Smooth muscle cell (in vitro differentiated cells): ENCODE results near the gene ELOVL6. TPM values are rescaled to one million over a fixed set of nuclear protein-coding genes. Genes with fewer than 3 reads are reported as not detected.

Experiments used
- DNase-seq: peaks from one replicate; lab custom pipeline; 2025; ENCODE audit not compliant: unreplicated experiment; lab: John Stamatoyannopoulos, UW
- H2AFZ ChIP-seq: fragments of 200-600 bp; sonication (generic); 2 replicates; pipeline ENCODE4 v1.6.0; 2016; ENCODE audit warnings: antibody characterized with exemption, low read depth, mild to moderate bottlenecking
- H3F3A ChIP-seq: fragments of 200-600 bp; sonication (generic); 2 replicates; pipeline ENCODE4 v1.6.0; 2017; ENCODE audit warnings: antibody characterized with exemption, low read depth
- H3K27ac ChIP-seq: fragments of 200-600 bp; sonication (generic); 2 replicates; pipeline ENCODE4 v1.5.1; 2016; ENCODE audit warnings: low read depth, mild to moderate bottlenecking
- H3K27me3 ChIP-seq: fragments of 200-600 bp; sonication (generic); 2 replicates; pipeline ENCODE4 v1.6.1; 2016; ENCODE audit warnings: low read depth, mild to moderate bottlenecking
- H3K36me3 ChIP-seq: fragments of 200-600 bp; sonication (generic); 2 replicates; pipeline ENCODE4 v1.5.1; 2016; ENCODE audit warnings: low read depth
- H3K4me1 ChIP-seq: fragments of 200-600 bp; sonication (generic); 2 replicates; pipeline ENCODE4 v1.5.1; 2016; ENCODE audit warnings: low read depth
- H3K4me2 ChIP-seq: fragments of 200-600 bp; sonication (generic); 2 replicates; pipeline ENCODE4 v1.6.0; 2016; ENCODE audit warnings: mild to moderate bottlenecking
- H3K4me3 ChIP-seq: fragments of 200-600 bp; sonication (generic); 2 replicates; pipeline ENCODE4 v1.5.1; 2016; ENCODE audit warnings: mild to moderate bottlenecking
- H3K79me2 ChIP-seq: fragments of 200-600 bp; sonication (generic); 2 replicates; pipeline ENCODE4 v1.6.0; 2016; ENCODE audit warnings: low read depth, mild to moderate bottlenecking
- H3K9ac ChIP-seq: fragments of 200-600 bp; sonication (generic); 2 replicates; pipeline ENCODE4 v1.6.0; 2016; ENCODE audit warnings: low read depth
- H3K9me3 ChIP-seq: fragments of 200-600 bp; sonication (generic); replicated peaks from 2 replicates; pipeline ENCODE4 v1.5.1; 2016; ENCODE audit warnings: low read depth
- H4K20me1 ChIP-seq: fragments of 200-600 bp; sonication (generic); 2 replicates; pipeline ENCODE4 v1.6.0; 2016; ENCODE audit warnings: low read depth
- WGBS: methylation state at CpG from one replicate; pipeline ENCODE4 v1.1.7; 2016; ENCODE audit warnings: low lambda C conversion rate; 5-methylcytosine and 5-hydroxymethylcytosine counted together
- polyA plus RNA-seq: library from polyadenylated mRNA; unstranded; fragments of >200 nt; fragmentation: Nextera tagmentation; extraction: Ambion mirVana; gene quantifications from 2 replicates; pipeline ENCODE4 v1.2.1, GENCODE V29; 2016
- total RNA-seq: library from RNA; depleted of rRNA; stranded (reverse); fragments of >200 nt; gene quantifications from 2 replicates; pipeline ENCODE4 v1.2.3, GENCODE V29; 2014
- TF ChIP-seq, protein P1 (sequence below): fragments of 200-600 bp; sonication (generic); IDR thresholded peaks from 2 replicates; pipeline ENCODE4 v1.5.1; 2017; ENCODE audit warnings: borderline replicate concordance, mild to moderate bottlenecking, antibody characterized with exemption; ENCODE audit not compliant: insufficient read depth, poor library complexity, severe bottlenecking

ELOVL6 gene
- total and polyA plus RNA-seq, 2 experiments from 2014 or later = 7.8 to 11.6 TPM

DNA sequence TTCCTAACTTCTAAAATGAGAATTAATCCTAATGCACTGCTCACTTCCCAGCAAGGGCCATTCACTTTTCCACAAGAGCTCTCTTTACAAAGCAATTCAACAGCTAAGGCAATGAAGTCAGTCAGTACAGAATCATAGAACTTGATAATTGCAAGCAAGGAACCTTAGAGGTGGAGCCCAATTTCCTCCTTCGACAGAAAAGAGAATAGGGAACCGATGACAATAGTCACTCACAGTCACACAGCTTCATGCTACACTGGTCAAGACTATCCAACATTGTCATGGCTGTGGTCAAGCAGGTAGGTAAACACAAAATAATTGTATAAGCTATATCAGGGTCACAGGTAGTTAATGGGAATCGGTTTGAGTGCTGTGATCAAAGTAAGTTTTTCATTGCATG is 90.0 kb downstream of the ELOVL6 start:
- Histone ChIP-seq H3K4me2 (peak overlapping the region; percentile 60), H3K9ac (no peak overlapping the region), H3K9me3 (no peaks in the 10 kb centered on the region), H2AFZ (no peak overlapping the region), H3K27me3 (no peaks in the 10 kb centered on the region), H3K4me3 (no peak overlapping the region), H3K27ac (no peak overlapping the region), H3K4me1 (peaks cover 4% of the 10 kb centered on the region), H4K20me1 (no peaks in the 10 kb centered on the region), H3K79me2 (no peaks in the 10 kb centered on the region), H3F3A (no peaks in the 10 kb centered on the region), H3K36me3 (no peaks in the 10 kb centered on the region)
- 85% methylated on average over 3 of the region's 3 CpGs for WGBS
- TF ChIP-seq, protein P1, sequence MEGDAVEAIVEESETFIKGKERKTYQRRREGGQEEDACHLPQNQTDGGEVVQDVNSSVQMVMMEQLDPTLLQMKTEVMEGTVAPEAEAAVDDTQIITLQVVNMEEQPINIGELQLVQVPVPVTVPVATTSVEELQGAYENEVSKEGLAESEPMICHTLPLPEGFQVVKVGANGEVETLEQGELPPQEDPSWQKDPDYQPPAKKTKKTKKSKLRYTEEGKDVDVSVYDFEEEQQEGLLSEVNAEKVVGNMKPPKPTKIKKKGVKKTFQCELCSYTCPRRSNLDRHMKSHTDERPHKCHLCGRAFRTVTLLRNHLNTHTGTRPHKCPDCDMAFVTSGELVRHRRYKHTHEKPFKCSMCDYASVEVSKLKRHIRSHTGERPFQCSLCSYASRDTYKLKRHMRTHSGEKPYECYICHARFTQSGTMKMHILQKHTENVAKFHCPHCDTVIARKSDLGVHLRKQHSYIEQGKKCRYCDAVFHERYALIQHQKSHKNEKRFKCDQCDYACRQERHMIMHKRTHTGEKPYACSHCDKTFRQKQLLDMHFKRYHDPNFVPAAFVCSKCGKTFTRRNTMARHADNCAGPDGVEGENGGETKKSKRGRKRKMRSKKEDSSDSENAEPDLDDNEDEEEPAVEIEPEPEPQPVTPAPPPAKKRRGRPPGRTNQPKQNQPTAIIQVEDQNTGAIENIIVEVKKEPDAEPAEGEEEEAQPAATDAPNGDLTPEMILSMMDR = no peak
- no peak for DNase-seq

DNA sequence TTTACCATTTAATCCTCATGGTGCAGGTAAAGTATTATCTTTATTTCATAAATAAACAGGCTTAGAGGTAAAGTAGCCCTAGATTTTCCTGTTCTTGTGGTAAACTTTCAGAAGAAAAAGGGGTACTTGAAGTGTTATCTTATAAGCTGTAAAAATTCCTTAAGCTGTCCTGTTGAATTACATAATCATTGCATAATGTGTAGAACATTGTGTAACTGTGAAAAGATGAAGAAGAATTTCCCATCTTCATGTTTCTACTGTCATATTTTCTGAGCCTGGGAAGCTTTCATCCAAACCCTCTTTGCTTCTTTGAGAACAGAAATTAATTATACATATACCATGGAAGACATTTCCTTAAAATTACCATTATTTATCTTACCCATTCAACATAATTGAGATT is 90.5 kb downstream of the ELOVL6 start:
- Histone ChIP-seq H3K27ac (peak overlapping the region; percentile 84), H3K27me3 (no peaks in the 10 kb centered on the region), H4K20me1 (no peaks in the 10 kb centered on the region), H2AFZ (no peak overlapping the region), H3K36me3 (no peaks in the 10 kb centered on the region), H3K9ac (no peak overlapping the region), H3K4me1 (peaks cover 4% of the 10 kb centered on the region), H3K79me2 (no peaks in the 10 kb centered on the region), H3K4me3 (no peak overlapping the region), H3K9me3 (no peaks in the 10 kb centered on the region), H3F3A (no peaks in the 10 kb centered on the region), H3K4me2 (peak overlapping the region; percentile 60)
- TF ChIP-seq, protein P1 = no peak
- no peak for DNase-seq

DNA sequence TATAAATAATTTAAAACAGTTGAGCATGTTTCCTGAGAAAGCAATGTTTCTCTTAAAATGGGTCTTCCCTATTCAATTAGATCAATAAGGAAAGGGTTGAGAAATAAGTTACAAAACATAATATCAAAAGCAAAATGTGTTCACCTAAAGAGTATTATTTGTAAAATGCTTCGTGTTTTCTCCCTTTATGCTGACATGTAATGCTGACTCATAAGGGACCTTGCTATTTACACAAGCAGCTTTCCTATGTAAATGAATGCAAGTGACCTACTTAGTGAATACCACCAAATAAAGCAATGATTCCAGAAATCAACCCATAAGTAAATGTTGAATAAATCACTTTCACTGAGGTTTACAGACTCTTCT is 91.5 kb downstream of the ELOVL6 start:
- TF ChIP-seq, protein P1 = no peak
- Histone ChIP-seq H3K4me2 (peak overlapping the region; percentile 60), H3K9ac (peak overlapping the region; percentile 61), H3K4me1 (peaks cover 4% of the 10 kb centered on the region), H3F3A (no peaks in the 10 kb centered on the region), H4K20me1 (no peaks in the 10 kb centered on the region), H3K27me3 (no peaks in the 10 kb centered on the region), H3K9me3 (no peaks in the 10 kb centered on the region), H2AFZ (no peak overlapping the region), H3K27ac (peak overlapping the region; percentile 84), H3K4me3 (no peak overlapping the region), H3K36me3 (no peaks in the 10 kb centered on the region), H3K79me2 (no peaks in the 10 kb centered on the region)
- no peak for DNase-seq
- WGBS = 0% methylated on average over 1 of the region's 1 CpG

DNA sequence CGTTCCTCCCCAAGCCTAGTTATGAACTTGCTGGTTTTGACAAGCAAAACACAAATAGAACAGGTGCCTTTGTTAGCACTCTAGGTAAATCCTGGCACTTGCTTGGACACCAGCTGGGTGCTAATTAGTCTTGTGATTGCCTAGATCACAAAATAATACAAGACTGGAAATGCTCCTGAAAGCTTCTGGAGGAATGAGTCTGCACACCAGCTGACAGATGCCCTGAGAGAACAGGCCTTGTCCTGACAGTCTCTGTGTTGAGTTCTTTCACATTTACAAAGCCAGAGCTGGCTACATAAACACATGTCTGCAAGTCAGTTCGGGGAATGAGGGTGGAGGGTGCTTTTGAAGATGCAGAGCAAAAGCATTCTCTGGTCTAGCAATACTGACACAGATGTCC is 93.8 kb downstream of the ELOVL6 start:
- H3K9ac ChIP-seq = no peak overlapping the region
- H2AFZ ChIP-seq = no peak overlapping the region
- H3K4me2 ChIP-seq = no peak overlapping the region
- 59% methylated on average over 2 of the region's 2 CpGs for WGBS
- no peak overlapping the region for H3K4me3 ChIP-seq
- no peaks in the 10 kb centered on the region for H3K27me3 ChIP-seq
- TF ChIP-seq, protein P1 = no peak
- H3K27ac ChIP-seq = no peak overlapping the region
- H4K20me1 ChIP-seq = no peaks in the 10 kb centered on the region
- H3K79me2 ChIP-seq = no peaks in the 10 kb centered on the region
- no peaks in the 10 kb centered on the region for H3K36me3 ChIP-seq
- no peaks in the 10 kb centered on the region for H3K9me3 ChIP-seq
- no peak for DNase-seq
- peaks cover 4% of the 10 kb centered on the region for H3K4me1 ChIP-seq
- H3F3A ChIP-seq = no peaks in the 10 kb centered on the region
